T-cell (primary cell): ENCODE measurements around the gene CHM. TPM values are rescaled to one million over a fixed set of nuclear protein-coding genes. Genes with fewer than 3 reads are reported as not detected.
"Not testable (repeated sequence)": the region's sequence is repeated elsewhere in the genome, so short reads cannot be mapped to it uniquely, and the experiment has no call there.

Experiments
- ATAC-seq, 4 experiments: fragments of 200-7000 bp in 3 of 4; fragments of 150-1000 bp in 1 of 4; cut with Tn5 transposase; replicated peaks in 1 of 4; 1 replicate in 3 of 4; 2 replicates in 1 of 4; pipeline ENCODE4 v1.10.0; 2021; ENCODE audit warnings: moderate library complexity in 3 of 4, mild to moderate bottlenecking in 2 of 4, moderate number of reproducible peaks in 1 of 4
- CTCF ChIA-PET, 2 donors: fragments of 300-600 bp; sonication (Branson Sonifier 250); formaldehyde crosslinking; loops; one replicate each; lab custom pipeline; 2022; ENCODE audit warnings: antibody characterized with exemption in 2 of 2; lab: Charles Lee
- POLR2A ChIA-PET, 2 donors: fragments of 300-600 bp; sonication (Branson Sonifier 250); formaldehyde crosslinking; loops; one replicate each; lab custom pipeline; 2022; ENCODE audit warnings: antibody characterized with exemption in 2 of 2; lab: Charles Lee
- DNase-seq, 35 experiments: peaks; one replicate each; pipeline versions ENCODE4 v3.0.0 to v3.0.0-alpha.2; 2013 to 2023
- H3K27ac ChIP-seq: one replicate; pipeline ENCODE4 v1.5.1; 2013; ENCODE audit warnings: low read length
- H3K27me3 ChIP-seq, 2 experiments: replicated peaks in 1 of 2; 1 replicate in 1 of 2; 2 replicates in 1 of 2; pipeline versions ENCODE4 v1.6.1 to v1.7.0; 2013; ENCODE audit warnings: low read length in 1 of 2, mixed read lengths in 1 of 2; ENCODE audit not compliant: control insufficient read depth in 2 of 2, insufficient read depth in 2 of 2; ENCODE audit errors: extremely low read depth in 1 of 2
- H3K36me3 ChIP-seq, 2 donors: 1 replicate in 1 of 2; 2 replicates in 1 of 2; pipeline versions ENCODE4 v1.6.1 to v1.7.0; 2013; ENCODE audit warnings: low read length in 1 of 2; ENCODE audit not compliant: control insufficient read depth in 2 of 2, insufficient read depth in 1 of 2; ENCODE audit errors: extremely low read depth in 1 of 2
- H3K4me1 ChIP-seq, 2 experiments: 1 replicate in 1 of 2; 2 replicates in 1 of 2; pipeline versions ENCODE4 v1.6.1 to v1.7.0; 2013; ENCODE audit warnings: low read length in 2 of 2, mixed read lengths in 1 of 2; ENCODE audit not compliant: insufficient read depth in 2 of 2, control insufficient read depth in 1 of 2; ENCODE audit errors: extremely low read depth in 1 of 2
- H3K4me3 ChIP-seq, 2 donors: 1 replicate in 1 of 2; 2 replicates in 1 of 2; pipeline versions ENCODE4 v1.5.1 to v1.7.0; 2013; ENCODE audit warnings: mild to moderate bottlenecking in 2 of 2, low read length in 1 of 2, moderate library complexity in 1 of 2; ENCODE audit not compliant: control insufficient read depth in 1 of 2; ENCODE audit errors: extremely low read depth in 1 of 2
- H3K9me3 ChIP-seq: 2 replicates; pipeline ENCODE4 v1.7.0; 2013
- H3K27ac Mint-ChIP-seq, 2 donors: one replicate each; pipeline ENCODE4 v1.8.0; 2020 to 2021; ENCODE audit warnings: mild to moderate bottlenecking in 2 of 2, mixed read lengths in 2 of 2
- H3K27me3 Mint-ChIP-seq, 2 donors: one replicate each; pipeline ENCODE4 v1.8.0; 2021 to 2022; ENCODE audit warnings: mixed read lengths in 2 of 2
- H3K36me3 Mint-ChIP-seq: one replicate; pipeline ENCODE4 v1.8.0; 2021; ENCODE audit warnings: mixed read lengths
- H3K4me1 Mint-ChIP-seq, 3 donors: one replicate each; pipeline ENCODE4 v1.8.0; 2020 to 2022; ENCODE audit warnings: mixed read lengths in 3 of 3, mild to moderate bottlenecking in 1 of 3
- H3K4me3 Mint-ChIP-seq, 3 donors: one replicate each; pipeline ENCODE4 v1.8.0; 2020 to 2022; ENCODE audit warnings: mild to moderate bottlenecking in 3 of 3, mixed read lengths in 3 of 3, moderate library complexity in 3 of 3
- H3K9me3 Mint-ChIP-seq, 3 donors: one replicate each; pipeline ENCODE4 v1.8.0; 2020 to 2022; ENCODE audit warnings: mixed read lengths in 3 of 3
- WGBS: methylation state at CpG from one replicate; pipeline ENCODE4 v1.1.5; 2013; ENCODE audit warnings: missing lambda C conversion rate; ENCODE audit not compliant: insufficient coverage; 5-methylcytosine and 5-hydroxymethylcytosine counted together
- total RNA-seq, 35 experiments: library from RNA in 6 of 35; stranded (reverse) in 6 of 35; fragments of 120-200 nt in 1 of 35; gene quantifications; one replicate each; pipeline versions ENCODE4 v1.2.1 to v1.2.4 and lab custom pipeline; 2013 to 2026

CHM gene
- total RNA-seq, 5 donors from 2014 or later (not counting 1 experiment from before 2014, with no cell fraction given), result 10.5 to 16.8 (median 16.2) TPM

GRCh38 chrX:85934399-85934798, 113.0 kb downstream of the CHM start:
- POLR2A ChIA-PET, result interaction anchor here in 1 of 2 donors (0.7 kb wide), 2 partner anchors 42 to 237 kb away, joined by 4 to 7 read pairs; no protein-coding TSS in a partner anchor
- H3K4me1 Mint-ChIP-seq, ATAC-seq, H3K9me3 ChIP-seq, H3K27me3 Mint-ChIP-seq, H3K27ac ChIP-seq, H3K9me3 Mint-ChIP-seq, H3K36me3 ChIP-seq, DNase-seq, CTCF ChIA-PET, H3K4me1 ChIP-seq, H3K27ac Mint-ChIP-seq, H3K4me3 Mint-ChIP-seq, H3K27me3 ChIP-seq, H3K4me3 ChIP-seq: not testable (repeated sequence)
- no CpG with 5 or more reads among the region's 2 CpGs for WGBS
- peaks cover 15% of the 10 kb centered on the region for H3K36me3 Mint-ChIP-seq

- no peak overlapping the region for H3K27ac Mint-ChIP-seq
- no peaks in the 10 kb centered on the region for H3K9me3 ChIP-seq
- no peaks in the 10 kb centered on the region for H3K27me3 ChIP-seq
- H3K4me1 Mint-ChIP-seq, result peaks cover 0 to 10% (median 0%) of the 10 kb centered on the region in 3 donors
- no CpG with 5 or more reads among the region's 3 CpGs for WGBS
- H3K4me3 ChIP-seq, result no peak overlapping the region
- DNase-seq (no peak), ATAC-seq (no peak)
- H3K27me3 Mint-ChIP-seq, result no peaks in the 10 kb centered on the region
- no peak overlapping the region for H3K4me3 Mint-ChIP-seq
- CTCF ChIA-PET, result no interaction called here
- H3K36me3 Mint-ChIP-seq, result peaks cover 14% of the 10 kb centered on the region
- H3K9me3 Mint-ChIP-seq, result no peaks in the 10 kb centered on the region
- no peaks in the 10 kb centered on the region for H3K36me3 ChIP-seq
- no peaks in the 10 kb centered on the region for H3K4me1 ChIP-seq
- no peak overlapping the region for H3K27ac ChIP-seq
- POLR2A ChIA-PET, result no interaction called here
These were observed 117.3 kb downstream of the CHM start for GRCh38 chrX:85930099-85930498.

GRCh38 chrX:85928606-85929005, 118.8 kb downstream of the CHM start:
- H3K36me3 ChIP-seq, result no peaks in the 10 kb centered on the region
- Mint-ChIP-seq H3K9me3 (no peaks in the 10 kb centered on the region), H3K27me3 (no peaks in the 10 kb centered on the region), H3K4me1 (peaks cover 5 to 22% (median 7%) of the 10 kb centered on the region in 3 donors), H3K36me3 (peaks cover 16% of the 10 kb centered on the region), H3K4me3 (no peak overlapping the region), H3K27ac (no peak overlapping the region)
- DNase-seq, result no peak
- WGBS, result no CpG with 5 or more reads among the region's 1 CpG
- H3K4me3 ChIP-seq, result no peak overlapping the region
- H3K27me3 ChIP-seq, result no peaks in the 10 kb centered on the region
- ChIA-PET POLR2A (no interaction called here), CTCF (no interaction called here)
- no peak for ATAC-seq
- no peaks in the 10 kb centered on the region for H3K4me1 ChIP-seq
- H3K9me3 ChIP-seq, result no peaks in the 10 kb centered on the region
- no peak overlapping the region for H3K27ac ChIP-seq

DNA sequence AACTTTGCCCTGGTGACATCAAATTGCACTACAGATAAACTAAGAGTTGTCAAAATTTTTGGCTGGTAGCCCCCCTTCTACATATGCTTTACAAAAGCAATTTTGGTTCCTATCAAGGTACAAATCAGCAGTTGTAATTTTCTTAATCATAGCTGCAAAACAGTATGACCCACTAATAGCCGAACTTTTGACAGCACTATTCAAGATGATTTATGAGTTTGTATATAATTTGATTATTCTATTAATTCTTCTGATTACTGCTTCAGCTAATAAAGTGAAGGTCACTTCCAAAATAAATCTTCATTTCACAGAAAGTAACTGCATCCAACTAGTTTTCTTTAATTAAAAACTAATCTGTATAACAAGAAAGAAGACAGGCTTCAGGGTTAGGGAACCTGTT, 119.6 kb downstream of the CHM start:
- no peak for ATAC-seq
- peaks cover 9 to 24% (median 9%) of the 10 kb centered on the region in 3 donors for H3K4me1 Mint-ChIP-seq
- Histone ChIP-seq H3K4me3 (no peak overlapping the region), H3K36me3 (no peaks in the 10 kb centered on the region), H3K27ac (no peak overlapping the region), H3K4me1 (no peaks in the 10 kb centered on the region), H3K27me3 (no peaks in the 10 kb centered on the region), H3K9me3 (no peaks in the 10 kb centered on the region)
- H3K36me3 Mint-ChIP-seq, result peaks cover 23% of the 10 kb centered on the region
- H3K4me3 Mint-ChIP-seq, result no peak overlapping the region
- WGBS, result no CpG with 5 or more reads among the region's 1 CpG
- no peaks in the 10 kb centered on the region for H3K27me3 Mint-ChIP-seq
- POLR2A ChIA-PET, result no interaction called here
- no peaks in the 10 kb centered on the region for H3K9me3 Mint-ChIP-seq
- CTCF ChIA-PET, result no interaction called here
- H3K27ac Mint-ChIP-seq, result no peak overlapping the region
- DNase-seq, result no peak

DNA sequence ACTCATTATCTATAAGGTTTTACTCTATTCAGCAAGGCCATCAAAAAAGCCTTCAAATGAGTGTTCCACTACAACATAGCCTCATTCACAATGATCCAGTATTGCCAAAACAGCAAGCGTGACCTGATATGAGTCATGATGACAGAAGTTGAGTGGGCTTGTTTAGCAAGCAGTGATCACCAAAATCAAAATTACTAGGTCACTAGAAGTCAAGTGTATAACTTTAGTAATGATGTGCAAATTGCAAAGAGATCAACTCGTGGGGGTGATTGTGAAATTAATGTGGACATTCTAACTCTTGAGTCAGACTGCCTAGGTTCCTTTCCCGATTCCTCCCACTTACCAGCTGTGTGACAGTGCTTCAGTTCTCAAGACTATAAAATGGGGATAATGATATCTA, 124.5 kb downstream of the CHM start:
- Mint-ChIP-seq H3K27me3 (no peaks in the 10 kb centered on the region), H3K9me3 (no peaks in the 10 kb centered on the region), H3K27ac (no peak overlapping the region), H3K36me3 (peaks cover 40% of the 10 kb centered on the region), H3K4me1 (peaks cover 9 to 27% (median 9%) of the 10 kb centered on the region in 3 donors), H3K4me3 (no peak overlapping the region)
- Histone ChIP-seq H3K4me3 (no peak overlapping the region), H3K4me1 (no peaks in the 10 kb centered on the region), H3K36me3 (no peaks in the 10 kb centered on the region), H3K9me3 (no peaks in the 10 kb centered on the region), H3K27me3 (no peaks in the 10 kb centered on the region), H3K27ac (no peak overlapping the region)
- no CpG with 5 or more reads among the region's 3 CpGs for WGBS
- CTCF ChIA-PET, result no interaction called here
- DNase-seq (no peak), ATAC-seq (no peak)
- POLR2A ChIA-PET, result interaction anchor here in 1 of 2 donors (0.6 kb wide), 1 partner anchor 115 kb away, joined by 3 read pairs; no protein-coding TSS in a partner anchor

DNA sequence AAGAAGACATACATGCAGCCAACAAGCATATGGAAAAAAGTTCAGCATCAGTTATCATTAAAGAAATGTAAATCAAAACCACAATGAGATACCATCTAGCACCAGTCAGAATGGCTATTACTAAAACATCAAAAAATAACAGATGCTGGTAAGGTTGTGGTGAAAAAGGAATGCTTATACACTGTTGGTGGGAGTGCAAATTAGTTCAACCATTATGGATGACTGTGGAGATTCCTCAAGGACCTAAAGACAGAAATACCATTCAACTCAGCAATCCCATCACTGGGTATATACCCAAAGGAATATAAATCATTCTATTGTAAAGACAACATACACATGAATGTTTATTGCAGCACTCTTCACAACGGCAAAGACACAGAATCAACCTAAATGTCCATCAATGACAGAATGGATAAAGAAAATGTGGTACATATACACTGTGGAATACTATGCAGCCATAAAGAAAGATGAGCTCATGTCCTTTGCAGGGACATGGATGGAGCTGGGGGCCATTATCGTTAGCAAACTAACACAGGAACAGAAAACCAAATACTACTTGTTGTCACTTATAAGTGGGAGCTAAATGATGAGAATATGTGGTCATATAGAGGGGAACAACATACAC, 130.6 kb downstream of the CHM start:
- H3K4me3 Mint-ChIP-seq, DNase-seq, H3K9me3 ChIP-seq, H3K27ac Mint-ChIP-seq, H3K9me3 Mint-ChIP-seq, H3K4me3 ChIP-seq, CTCF ChIA-PET, H3K27me3 Mint-ChIP-seq, H3K27me3 ChIP-seq, H3K4me1 ChIP-seq, POLR2A ChIA-PET, H3K27ac ChIP-seq, ATAC-seq, H3K36me3 ChIP-seq: not testable (repeated sequence)
- Mint-ChIP-seq H3K36me3 (peaks cover 44% of the 10 kb centered on the region), H3K4me1 (peaks cover 6 to 24% (median 13%) of the 10 kb centered on the region in 3 donors)
- no CpG with 5 or more reads among the region's 2 CpGs for WGBS
